Nucleus accumbens (tissue), 56 donors: Measurements from ENCODE around the gene TUBA1C.
A peak's percentile ranks its signal among the peaks of the same experiment; 100 is the strongest.
"Not testable (repeated sequence)": the region's sequence is repeated elsewhere in the genome, so short reads cannot be mapped to it uniquely, and the experiment has no call there.

ENCODE experiments used
- DNase-seq, 56 donors: peaks; one replicate each; lab custom pipeline; 2025; lab: John Stamatoyannopoulos, UW

TUBA1C gene

DNA sequence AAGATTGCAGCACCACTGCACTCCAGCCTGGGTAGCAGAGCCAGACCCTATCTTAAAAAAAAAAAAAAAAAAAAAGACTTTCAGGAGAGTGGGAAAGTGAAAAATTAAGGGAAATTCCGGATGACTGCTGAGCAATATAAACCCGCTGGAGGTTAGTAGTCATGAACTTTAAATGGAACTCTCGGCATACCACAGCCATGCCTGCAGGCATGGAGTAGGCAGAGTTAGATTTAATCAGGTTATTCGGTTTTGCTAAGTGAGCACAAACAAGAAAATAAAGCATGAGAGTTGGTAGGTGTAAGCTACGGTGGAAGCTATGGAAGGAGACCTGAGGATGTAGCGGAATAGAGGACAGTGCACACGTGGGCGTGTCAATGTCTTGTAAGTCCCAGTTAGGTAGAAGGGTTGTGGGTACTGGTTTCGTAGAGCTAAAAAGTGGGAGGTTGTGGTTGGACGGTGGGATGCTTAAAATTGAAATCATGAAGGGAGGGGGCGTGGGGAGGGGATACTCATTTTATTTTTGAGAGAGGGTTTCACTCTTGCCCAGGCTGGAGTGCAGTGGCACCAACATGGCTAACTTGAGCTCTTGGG, 11.8 kb upstream of the TUBA1C start:
- no peak for DNase-seq

DNA sequence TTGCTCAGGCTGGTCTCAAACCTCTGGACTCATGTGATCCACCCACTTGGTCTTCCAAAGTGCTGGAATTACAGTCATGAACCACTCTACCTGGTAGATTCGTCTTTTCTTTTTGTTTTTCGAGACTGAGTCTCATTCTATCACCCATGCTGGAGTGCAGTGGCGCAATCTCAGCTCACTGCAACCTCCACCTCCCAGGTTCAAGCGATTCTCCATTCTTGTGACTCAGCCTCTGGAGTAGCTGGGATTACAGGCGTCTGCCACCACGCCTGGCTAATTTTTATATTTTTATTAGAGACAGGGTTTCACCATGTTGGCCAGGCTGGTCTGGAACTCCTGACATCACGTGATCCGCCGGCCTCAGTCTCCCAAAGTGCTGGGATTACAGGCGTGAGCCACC, 9.4 kb upstream of the TUBA1C start:
- DNase-seq, result not testable (repeated sequence)

DNA sequence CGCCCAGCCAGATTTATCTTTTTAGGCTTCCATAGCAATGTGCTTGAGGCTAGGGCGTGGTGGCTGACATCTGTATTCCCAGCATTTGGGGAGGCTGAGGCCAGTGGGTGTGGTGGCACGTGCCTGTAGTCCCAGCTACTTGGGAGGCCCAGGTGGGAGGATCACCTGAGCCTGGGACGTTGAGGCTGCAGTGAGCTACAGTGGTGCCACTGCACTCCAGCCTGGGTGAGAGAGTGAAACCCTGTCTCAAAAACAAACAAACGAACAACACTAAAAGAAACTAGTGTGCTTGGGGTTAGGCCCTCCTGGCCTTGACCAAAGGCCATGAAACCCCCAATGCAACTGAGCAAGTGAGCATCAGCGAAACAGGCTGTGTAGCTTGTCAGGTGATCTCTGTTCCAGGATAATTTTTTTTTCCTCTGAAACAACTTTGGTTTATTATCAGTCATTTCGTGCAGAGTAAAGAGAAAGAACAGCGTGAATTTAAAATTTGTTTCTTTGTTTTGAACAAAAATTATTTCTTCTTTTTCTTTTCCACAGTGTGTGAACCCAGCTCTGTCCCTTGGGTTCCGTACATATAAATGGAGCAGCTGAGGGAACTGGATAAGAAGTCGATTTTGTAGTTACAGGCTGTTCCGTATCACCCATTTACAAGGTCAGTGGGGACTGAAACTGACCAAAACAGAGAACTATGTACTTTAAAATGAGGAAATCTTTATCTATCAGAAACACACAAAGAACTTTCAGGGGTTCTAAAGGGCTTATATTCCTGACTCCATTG, 8.8 kb upstream of the TUBA1C start:
- DNase-seq, result no peak

DNA sequence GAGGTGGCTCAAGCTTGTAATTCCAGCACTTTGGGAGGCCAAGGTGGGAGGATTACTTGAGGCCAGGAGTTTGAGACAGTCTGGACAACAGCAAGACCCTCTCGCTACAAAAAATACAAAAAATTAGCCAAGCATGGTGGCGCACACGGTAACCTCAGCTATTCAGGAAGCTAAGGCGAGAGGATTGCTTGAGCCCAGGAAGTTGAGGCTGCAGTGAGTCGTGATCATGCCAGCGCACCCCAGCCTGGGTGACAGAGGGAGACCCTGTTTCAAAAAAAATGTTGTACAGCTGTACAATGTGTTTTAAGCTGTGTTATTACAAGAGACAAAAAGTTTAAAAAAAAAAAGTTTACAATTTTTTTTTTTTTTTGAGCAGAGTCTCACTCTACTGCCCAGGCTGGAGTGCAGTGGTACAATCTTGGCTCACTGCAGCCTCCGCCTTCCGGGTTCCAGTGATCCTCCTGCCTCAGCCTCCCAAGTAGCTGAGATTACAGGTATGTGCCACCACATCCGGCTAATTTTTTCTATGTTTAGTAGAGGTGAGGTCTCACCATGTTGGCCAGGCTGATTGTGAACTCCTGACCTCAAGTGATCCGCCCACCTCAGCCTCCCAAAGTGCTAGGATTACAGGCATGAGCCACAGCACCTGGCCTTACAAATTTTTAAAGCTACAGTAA, 7.2 kb upstream of the TUBA1C start:
- not testable (repeated sequence) for DNase-seq

DNA sequence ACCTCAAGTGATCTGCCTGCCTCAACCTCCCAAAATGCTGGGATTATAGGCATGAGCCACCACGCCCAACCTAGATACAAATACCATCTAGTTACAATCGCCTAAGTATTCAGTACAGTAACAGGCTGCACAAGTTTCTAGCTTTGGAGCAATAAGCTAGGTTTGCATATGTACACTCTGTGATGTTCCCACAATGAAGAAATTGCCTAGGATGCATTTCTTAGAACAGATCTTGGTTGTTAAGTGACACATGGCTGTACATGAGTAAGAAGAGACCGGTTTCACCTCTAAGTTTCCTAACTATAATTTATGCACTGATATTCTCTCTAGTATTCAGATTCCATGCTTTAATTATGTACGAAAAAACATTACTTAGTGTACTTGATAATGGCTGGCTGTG, 5.4 kb upstream of the TUBA1C start:
- no peak for DNase-seq

- no peak for DNase-seq
Measured at GRCh38 chr12:49260166-49260565, 4.7 kb upstream of the TUBA1C start.

DNA sequence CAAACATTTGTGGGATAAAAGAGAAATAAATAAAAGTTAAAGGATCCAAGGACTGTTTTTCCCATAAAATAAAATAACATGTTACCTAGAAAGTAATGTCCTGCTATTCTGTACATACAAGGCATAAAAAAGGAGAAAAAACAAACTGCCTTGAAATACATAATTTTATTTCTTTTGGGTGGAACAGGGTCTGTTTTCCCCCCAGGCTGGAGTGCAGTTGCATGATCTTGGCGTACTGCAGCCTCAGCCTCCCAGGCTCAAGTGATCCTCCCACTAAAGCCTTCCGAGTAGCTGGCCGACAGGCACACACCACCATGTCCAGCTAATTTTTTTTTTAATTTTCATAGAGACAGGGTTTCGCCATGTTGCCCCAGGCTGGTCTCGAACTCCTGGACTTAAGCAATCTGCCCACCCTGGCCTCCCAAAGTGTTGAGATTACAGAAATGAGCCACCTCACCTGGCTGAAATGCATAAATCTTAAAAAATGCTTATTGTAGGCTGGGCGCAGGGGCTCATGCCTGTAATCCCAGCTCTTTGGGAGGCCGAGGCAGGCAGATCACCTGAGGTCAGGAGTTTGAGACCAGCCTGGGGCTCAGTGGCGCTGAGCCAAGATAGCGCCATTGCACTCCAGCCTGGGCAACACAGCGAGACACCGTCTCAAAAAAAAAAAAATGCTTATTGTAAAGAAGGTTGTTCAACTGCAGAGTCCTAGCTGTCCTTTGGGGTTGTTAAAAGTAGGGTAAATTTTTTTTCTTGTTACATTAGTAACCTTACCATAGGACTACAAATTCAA, 4.1 kb upstream of the TUBA1C start:
- DNase-seq, result no peak

DNA sequence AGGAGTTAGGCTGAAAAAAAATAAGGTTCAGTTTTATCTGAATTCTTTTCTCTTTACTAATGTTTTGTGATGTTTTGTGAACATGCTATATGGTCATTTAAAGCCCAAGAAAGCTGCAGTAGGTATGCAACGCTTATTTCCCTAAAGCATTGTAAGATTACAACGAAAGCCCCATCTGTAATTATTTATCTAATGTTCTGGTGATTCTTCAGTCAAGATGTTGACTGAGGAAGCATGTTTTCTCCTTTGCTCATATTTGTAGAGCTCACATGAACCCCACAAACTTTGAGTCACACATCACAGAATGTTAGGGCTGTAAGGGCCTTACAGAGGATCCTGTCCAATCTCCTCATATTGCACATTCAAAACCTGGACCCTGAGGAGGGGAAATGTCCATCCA, 3.2 kb upstream of the TUBA1C start:
- no peak for DNase-seq

- no peak for DNase-seq
Measured at GRCh38 chr12:49263400-49263763, 1.5 kb upstream of the TUBA1C start.

DNA sequence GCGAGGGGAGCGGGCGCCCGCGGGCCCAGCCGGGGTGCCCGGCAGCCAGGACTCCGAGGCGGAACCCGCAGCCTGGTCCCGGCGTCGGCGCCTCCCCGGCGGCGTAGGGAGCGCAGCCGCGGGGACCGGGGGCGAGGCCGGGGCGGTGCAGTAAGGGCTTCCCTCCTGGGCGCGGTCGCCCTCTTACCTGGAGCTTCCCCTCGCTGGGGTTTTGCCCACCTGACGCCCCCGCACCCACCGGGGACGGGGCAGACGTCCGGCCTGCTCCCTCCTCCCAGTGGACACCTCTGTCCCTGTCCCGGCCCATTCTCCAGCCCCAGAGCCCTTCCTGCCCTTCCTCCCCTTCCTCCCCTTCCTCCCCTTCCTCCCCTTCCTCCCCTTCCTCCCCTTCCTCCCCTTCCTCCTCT, 413 bp upstream of the TUBA1C start:
- peak in 1 of 56 donors; percentile 12 for DNase-seq

GRCh38 chr12:49269191-49269590, 4.3 kb downstream of the TUBA1C start:
- not testable (repeated sequence) for DNase-seq

DNA sequence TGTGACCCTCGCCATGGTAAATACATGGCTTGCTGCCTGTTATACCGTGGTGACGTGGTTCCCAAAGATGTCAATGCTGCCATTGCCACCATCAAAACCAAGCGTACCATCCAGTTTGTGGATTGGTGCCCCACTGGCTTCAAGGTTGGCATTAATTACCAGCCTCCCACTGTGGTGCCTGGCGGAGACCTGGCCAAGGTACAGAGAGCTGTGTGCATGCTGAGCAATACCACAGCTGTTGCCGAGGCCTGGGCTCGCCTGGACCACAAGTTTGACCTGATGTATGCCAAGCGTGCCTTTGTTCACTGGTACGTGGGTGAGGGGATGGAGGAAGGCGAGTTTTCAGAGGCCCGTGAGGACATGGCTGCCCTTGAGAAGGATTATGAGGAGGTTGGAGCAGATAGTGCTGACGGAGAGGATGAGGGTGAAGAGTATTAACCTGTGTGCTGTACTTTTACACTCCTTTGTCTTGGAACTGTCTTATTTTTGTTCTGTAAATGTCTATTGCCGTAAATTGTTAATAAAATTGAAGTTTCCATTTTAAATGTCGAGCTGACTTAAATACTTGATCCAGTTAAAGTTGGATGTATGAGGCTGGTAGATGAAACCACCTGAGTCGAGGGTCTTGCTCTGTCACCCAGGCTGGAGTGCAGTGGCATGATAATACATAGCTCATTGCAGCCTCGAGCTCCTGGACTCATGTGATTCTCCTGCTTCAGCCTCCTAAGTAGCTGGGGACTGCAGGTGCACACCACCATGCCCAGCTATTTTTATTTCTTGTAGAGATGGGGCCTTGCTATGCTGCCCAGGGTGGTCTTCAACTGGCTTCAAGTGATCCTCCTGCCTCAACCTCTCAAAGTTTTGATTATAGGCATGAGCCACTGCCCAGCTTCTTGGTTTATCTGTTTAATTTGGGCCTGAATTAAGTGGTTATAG, 8.2 kb downstream of the TUBA1C start:
- no peak for DNase-seq

GRCh38 chr12:49273726-49274395, 9.0 kb downstream of the TUBA1C start:
- no peak for DNase-seq

DNA sequence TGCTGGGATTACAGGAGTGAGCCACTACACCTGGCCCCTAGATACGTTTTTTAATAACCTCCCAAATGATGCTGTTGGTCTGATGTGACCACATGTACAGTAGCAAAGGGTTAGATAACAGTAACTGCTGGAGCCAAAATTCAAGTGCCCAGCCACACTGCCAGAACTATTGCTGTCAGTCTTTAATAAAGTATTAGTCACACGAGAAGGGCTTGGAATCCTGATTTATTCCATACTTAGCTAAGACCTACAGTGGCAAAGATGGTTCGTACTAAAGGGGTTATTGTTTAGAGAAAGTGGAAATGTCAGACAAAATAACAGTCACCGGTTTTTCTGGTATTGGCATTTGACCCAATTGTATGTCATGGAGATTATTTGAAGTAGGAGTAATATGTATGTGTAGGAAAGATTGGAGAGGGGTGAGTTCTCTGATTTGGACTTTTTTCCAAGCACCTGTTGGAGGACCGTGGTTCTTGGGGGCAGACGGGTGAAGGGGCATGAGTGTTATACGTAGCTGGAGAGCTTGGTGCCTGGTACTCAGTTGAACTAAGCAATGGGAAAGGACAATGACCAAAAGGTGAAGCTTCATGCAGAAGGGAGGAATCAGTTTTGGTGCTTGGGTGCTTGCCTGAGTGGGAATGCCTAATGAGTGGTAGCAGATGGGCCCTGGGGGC, 9.7 kb downstream of the TUBA1C start:
- no peak for DNase-seq

DNA sequence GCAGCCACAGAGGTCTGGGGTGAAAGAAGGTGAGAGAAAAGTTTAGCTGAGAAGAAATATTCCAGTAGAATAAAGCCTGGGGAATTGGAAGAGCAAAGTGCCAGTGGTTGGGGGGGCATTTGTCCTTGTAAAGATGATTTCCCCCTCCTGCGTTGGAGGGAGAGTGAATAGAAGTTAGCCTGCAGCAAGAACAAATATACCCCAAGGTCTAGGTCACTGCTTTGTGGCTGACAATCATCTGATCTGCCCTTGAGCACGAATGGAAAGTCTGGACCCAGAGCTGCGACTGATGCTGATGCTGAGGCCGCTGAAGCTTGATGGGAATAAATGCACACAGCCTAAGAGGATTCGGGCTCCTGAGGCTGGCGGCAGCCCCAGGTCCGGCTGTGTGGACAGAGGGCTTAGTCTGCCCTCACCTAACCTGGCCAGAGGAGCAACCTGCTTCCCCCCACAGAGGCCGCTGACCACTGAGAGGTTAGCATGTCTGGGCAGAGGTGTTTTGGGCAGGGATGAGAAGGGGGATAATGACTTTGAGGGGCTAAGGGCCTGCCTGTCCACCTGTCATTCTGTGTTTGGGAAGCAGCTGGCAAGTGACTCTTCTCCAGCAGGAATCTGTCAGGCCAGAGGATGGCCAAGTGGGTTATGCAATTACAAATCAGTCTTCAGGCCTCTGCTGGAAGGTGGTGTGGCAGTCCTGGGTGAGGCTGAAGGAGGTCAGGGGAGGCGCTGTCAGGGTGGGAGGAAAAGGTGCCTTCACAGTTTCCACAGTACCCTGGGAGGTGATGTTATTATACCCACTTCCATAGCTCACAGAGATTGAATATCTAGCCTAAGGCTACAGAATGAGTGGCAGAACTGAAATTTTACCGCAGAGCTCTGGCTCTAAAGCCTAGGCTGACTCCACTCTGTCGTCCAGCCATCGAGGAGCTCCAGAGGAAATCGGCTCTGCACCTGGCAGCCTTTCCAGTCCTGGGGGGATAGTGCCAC, 11.7 kb downstream of the TUBA1C start:
- no peak for DNase-seq

- no peak for DNase-seq
Measured at GRCh38 chr12:49277466-49277865, 12.6 kb downstream of the TUBA1C start.

- peak in 5 of 56 donors; percentile 6 to 26 (median 10) for DNase-seq
Measured at GRCh38 chr12:49279706-49280159, 14.9 kb downstream of the TUBA1C start.
